Measurements from ENCODE around the gene ZIK1.

- TF ChIP-seq CTCF (conservative IDR thresholded peaks at IDR 0.05; ENCODE audit: low read depth in 2 of 2) (peak in 1 of 2 experiments; percentile 26; a peak in 1 of 4 replicates), REST (IDR thresholded peaks at IDR 0.05; ENCODE audit: unreplicated experiment) (no peak), POLR2AphosphoS5 (IDR thresholded peaks at IDR 0.05; ENCODE audit: low read depth) (peak; percentile 35; the same call in 1 of the 2 replicates), EZH2 (IDR thresholded peaks at IDR 0.05; ENCODE audit: low read depth, unreplicated experiment) (no peak), ETS1 (IDR thresholded peaks at IDR 0.05) (peak; percentile 90), ZNF331 (CRISPR knock-in tag; IDR thresholded peaks at IDR 0.05; ENCODE audit: low read depth) (no peak), ZNF462 (CRISPR knock-in tag; IDR thresholded peaks at IDR 0.05) (no peak), ZNF114 (CRISPR knock-in tag; IDR thresholded peaks at IDR 0.05) (no peak), EZH2phosphoT487 (IDR thresholded peaks at IDR 0.05; ENCODE audit: unreplicated experiment) (no peak), JUNB (IDR thresholded peaks at IDR 0.05; ENCODE audit: unreplicated experiment) (no peak), NANOG (IDR thresholded peaks at IDR 0.05; ENCODE audit: borderline replicate concordance) (no peak), CREB1 (CRISPR knock-in tag; IDR thresholded peaks at IDR 0.05; ENCODE audit: low read depth) (peak; percentile 93)
These were observed at the start of gene ZIK1 for GRCh38 chr19:57583521-57584416.

Measured in GM23338 (cell line).